ENCODE measurements around the gene RPS27L. TPM values are rescaled to one million over a fixed set of nuclear protein-coding genes. Genes with fewer than 3 reads are reported as not detected.
A peak's percentile ranks its signal among the peaks of the same experiment; 100 is the strongest.

The RPS27L gene
- total and polyA plus RNA-seq, 9 of the 15 experiments (the other 6 are each of a cell fraction or from before 2014, with no cell fraction given): 72.2 to 382 (median 116) TPM

DNA sequence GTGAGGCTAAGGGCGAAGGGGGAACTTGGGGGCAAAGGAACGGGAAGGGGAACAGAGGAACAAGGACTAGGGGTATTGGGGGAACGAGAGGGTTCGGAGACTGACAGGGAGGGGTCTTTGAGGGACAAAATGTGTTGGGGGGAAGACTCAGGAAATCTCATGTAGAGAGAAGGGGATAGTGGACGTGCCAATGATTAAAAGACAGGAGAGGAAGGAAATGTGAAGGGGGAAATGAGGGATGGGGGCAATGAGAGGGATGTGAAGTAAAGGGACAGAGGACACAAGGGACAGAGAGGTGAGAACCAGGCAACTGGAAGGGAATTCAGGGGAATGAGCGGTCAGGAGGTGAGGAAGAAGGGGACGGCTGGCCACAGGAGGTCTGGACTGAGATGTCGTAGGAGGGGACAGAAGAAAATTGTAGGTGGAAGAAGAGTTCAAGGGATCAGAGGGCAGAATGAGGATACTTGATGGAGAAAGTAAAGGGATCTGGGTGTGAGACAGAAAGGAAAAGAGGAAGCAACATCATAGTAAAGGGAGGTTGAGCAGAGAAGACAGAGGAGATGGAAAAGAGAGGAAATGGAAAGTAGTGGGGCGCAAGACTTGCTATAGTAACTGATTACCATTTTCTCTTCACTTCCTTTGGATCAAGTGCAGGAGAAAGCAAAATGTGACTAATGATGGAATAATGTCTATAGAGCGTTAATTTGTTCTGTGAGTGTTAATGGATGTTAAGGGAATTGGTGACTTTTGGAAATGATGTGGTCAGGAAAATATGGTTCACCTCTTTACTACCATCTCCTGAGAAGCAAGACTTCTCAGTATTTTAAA lies 32.9 kb upstream of the RPS27L start (continued):
- TF ChIP-seq, protein P1, sequence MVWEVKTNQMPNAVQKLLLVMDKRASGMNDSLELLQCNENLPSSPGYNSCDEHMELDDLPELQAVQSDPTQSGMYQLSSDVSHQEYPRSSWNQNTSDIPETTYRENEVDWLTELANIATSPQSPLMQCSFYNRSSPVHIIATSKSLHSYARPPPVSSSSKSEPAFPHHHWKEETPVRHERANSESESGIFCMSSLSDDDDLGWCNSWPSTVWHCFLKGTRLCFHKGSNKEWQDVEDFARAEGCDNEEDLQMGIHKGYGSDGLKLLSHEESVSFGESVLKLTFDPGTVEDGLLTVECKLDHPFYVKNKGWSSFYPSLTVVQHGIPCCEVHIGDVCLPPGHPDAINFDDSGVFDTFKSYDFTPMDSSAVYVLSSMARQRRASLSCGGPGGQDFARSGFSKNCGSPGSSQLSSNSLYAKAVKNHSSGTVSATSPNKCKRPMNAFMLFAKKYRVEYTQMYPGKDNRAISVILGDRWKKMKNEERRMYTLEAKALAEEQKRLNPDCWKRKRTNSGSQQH (CRISPR knock-in tag; IDR thresholded peaks at IDR 0.05): peak; percentile 75; the same call in 1 of the 2 replicates
- TF ChIP-seq RBM14 (IDR thresholded peaks at IDR 0.05; ENCODE audit: borderline replicate concordance, insufficient read depth, low read depth, low read length): no peak
- TF ChIP-seq, protein P2, sequence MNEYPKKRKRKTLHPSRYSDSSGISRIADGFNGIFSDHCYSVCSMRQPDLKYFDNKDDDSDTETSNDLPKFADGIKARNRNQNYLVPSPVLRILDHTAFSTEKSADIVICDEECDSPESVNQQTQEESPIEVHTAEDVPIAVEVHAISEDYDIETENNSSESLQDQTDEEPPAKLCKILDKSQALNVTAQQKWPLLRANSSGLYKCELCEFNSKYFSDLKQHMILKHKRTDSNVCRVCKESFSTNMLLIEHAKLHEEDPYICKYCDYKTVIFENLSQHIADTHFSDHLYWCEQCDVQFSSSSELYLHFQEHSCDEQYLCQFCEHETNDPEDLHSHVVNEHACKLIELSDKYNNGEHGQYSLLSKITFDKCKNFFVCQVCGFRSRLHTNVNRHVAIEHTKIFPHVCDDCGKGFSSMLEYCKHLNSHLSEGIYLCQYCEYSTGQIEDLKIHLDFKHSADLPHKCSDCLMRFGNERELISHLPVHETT (CRISPR knock-in tag; conservative IDR thresholded peaks at IDR 0.05 in 1 of 2, IDR thresholded peaks at IDR 0.05 in 1 of 2): no peak
- TF ChIP-seq ZNF551 (CRISPR knock-in tag; IDR thresholded peaks at IDR 0.05): no peak
- TF ChIP-seq, protein P3, sequence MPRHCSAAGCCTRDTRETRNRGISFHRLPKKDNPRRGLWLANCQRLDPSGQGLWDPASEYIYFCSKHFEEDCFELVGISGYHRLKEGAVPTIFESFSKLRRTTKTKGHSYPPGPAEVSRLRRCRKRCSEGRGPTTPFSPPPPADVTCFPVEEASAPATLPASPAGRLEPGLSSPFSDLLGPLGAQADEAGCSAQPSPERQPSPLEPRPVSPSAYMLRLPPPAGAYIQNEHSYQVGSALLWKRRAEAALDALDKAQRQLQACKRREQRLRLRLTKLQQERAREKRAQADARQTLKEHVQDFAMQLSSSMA (CRISPR knock-in tag; IDR thresholded peaks at IDR 0.05): no peak
- no peak; the same call in 1 of the 2 replicates for TF ChIP-seq POLR2A (conservative IDR thresholded peaks at IDR 0.05)
- TF ChIP-seq NCOA1 (IDR thresholded peaks at IDR 0.05; ENCODE audit: low read depth): peak; percentile 29; the same call in 1 of the 2 replicates
- no peak for TF ChIP-seq CBFB (CRISPR knock-in tag; IDR thresholded peaks at IDR 0.05)

Measured in K562 (cell line).